NCI-H1417 treated with DMSO at 0.1 percent for 48 hours (cell line): ENCODE data around the gene VPS37C.
"Not testable (repeated sequence)": the region's sequence is repeated elsewhere in the genome, so short reads cannot be mapped to it uniquely, and the experiment has no call there.

Experiments
- DNase-seq: peaks from one replicate; lab custom pipeline; 2025; lab: John Stamatoyannopoulos, UW

The VPS37C gene

DNA sequence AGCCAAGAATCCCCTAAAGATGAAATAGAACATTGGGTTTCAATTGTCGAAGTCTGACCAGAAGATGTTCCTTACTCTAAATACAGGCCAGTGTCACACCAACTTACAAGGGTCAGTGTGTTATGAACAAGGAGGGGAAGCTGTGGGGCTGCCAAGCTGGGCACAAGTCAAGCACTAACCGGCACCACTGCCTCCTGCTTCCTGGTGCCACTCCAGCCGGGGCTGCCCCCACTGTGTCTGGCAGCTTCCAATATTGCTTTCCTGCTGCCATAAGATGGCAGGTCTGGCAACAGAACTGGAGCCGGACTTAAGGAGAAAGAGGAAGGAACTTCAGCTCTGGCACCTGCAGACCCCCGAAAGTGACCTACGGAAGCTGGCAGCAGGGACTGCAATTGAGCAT lies 13.7 kb upstream of the VPS37C start:
- no peak for DNase-seq

DNA sequence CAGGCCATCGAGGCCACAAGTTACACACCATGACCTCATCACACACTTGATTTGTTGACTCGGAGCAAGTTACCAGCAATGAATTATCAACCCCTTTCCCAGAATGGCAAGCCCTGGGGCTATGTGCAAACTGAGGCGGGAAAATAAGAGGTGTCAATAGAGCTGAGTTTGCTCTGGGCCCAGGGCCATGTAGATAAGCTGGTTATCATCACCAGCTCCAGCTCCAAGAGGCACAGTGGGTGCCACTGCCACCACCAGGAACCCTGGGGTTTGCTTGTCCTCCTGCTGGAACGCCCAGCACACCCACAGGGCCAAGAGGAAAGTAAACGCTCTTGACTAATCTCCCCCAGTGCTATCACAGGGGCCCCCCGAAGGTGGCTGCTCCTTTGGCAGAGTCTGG lies 13.0 kb upstream of the VPS37C start:
- no peak for DNase-seq

DNA sequence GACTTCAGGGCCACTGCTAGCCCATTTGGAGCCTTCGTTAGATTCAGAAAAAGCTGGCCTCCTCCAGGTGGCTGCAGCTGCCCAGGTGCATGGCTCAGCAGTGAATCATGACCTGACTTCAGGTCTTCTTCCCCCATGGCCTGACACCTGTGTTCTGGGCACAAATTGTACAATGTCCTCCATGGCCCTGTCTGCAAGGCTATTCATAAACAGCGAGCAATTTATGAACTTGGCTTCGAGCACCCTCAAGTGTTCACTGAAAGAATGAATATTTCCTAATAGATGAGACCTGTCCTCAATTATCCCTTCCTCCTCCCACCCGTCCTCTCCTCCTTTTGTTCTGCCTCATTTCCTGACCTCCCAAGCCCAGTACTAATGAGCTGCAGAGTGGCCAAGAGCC lies 12.2 kb upstream of the VPS37C start:
- no peak for DNase-seq

DNA sequence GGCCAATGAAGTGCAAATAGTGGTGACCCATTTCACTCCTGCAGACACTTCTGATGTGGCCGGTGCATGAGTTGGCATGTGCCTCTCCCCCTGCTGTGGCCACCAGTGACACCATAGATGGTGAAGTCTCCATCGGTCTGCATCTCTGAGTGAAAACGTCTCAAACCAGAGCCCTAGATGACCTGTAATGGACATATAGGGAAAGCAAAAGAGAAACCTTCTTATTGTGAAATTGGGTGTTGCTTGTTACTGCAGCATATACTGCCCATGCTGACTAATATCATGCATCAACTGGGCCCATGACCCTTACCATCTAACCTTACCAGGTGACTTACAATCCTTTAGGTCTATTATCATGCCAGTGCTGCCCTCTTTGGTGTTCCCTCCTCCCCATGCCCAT lies 11.7 kb upstream of the VPS37C start:
- no peak for DNase-seq

GRCh38 chr11:61172356-61172755 lies 11.1 kb upstream of the VPS37C start:
- no peak for DNase-seq

GRCh38 chr11:61171907-61172306 lies 10.7 kb upstream of the VPS37C start:
- no peak for DNase-seq

GRCh38 chr11:61170566-61170965 lies 9.3 kb upstream of the VPS37C start:
- no peak for DNase-seq

GRCh38 chr11:61168800-61169199 lies 7.6 kb upstream of the VPS37C start:
- no peak for DNase-seq

GRCh38 chr11:61168042-61168688 lies 6.9 kb upstream of the VPS37C start:
- DNase-seq = no peak

DNA sequence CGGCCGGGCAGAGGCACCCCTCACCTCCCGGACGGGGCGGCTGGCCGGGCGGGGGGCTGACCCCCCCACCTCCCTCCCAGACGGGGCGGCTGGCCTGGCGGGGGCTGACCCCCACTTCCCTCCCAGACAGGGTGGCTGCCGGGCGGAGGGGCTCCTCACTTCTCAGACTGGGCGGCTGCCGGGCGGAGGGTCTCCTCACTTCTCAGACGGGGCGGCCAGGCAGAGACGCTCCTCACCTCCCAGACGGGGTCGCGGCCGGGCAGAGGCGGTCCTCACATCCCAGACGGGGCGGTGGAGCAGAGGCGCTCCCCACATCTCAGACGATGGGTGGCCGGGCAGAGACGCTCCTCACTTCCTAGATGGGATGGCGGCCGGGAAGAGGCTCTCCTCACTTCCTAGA lies 5.1 kb upstream of the VPS37C start:
- not testable (repeated sequence) for DNase-seq

DNA sequence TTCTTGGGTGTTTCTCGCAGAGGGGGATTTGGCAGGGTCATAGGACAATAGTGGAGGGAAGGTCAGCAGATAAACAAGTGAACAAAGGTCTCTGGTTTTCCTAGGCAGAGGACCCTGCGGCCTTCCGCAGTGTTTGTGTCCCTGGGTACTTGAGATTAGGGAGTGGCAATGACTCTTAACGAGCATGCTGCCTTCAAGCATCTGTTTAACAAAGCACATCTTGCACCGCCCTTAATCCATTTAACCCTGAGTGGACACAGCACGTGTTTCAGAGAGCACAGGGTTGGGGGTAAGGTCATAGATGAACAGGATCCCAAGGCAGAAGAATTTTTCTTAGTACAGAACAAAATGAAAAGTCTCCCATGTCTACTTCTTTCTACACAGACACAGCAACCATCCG lies 4.6 kb upstream of the VPS37C start:
- DNase-seq = not testable (repeated sequence)

- DNase-seq = peak; percentile 13
Observed at GRCh38 chr11:61164606-61165424, 3.6 kb upstream of the VPS37C start.

GRCh38 chr11:61163714-61164605 lies 2.7 kb upstream of the VPS37C start:
- no peak for DNase-seq

- no peak for DNase-seq
Observed at GRCh38 chr11:61163021-61163420, 1.8 kb upstream of the VPS37C start.

DNA sequence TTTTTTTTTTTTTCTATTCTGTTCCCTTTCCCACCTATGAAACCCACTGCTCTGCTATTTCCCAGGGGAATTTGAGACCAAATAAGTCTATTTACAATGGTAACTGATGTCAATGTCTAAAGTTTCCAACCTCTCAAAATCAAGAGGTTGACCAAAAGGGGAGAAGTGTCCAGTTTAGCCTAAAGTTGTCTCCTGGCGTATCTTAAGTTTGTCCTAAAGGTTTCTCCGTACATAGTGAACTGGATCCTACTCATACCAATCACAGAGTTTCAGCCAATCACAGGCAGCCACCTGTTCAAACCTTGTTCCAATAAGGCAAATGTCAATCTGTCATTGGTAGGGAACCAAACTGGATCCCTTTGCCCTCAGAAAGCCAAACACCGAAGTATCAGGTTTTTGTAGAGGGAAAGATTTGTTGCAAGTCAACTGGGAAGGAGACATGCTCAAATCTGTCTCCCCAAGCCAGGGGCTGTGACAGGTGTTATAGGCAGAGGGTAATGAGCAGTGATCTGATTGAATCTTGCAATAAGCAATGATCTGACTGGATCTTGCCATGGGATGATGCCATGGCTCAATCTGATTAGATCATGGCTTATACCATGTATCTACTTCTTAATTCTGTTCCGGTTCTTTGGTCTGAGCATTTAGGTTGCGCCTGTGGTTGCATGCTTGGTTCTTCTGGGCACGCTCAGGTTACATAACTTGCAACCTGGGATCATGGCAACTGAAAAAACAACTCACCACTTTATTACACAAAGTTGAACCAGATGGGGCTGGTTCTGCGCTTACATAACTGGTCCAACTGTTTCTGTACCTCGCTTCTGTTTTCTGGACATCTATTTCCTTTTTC lies 1.1 kb upstream of the VPS37C start:
- no peak for DNase-seq

- DNase-seq = no peak
Observed at GRCh38 chr11:61160487-61161189, 588 bp downstream of the VPS37C start.

GRCh38 chr11:61158691-61159381 lies 2.4 kb downstream of the VPS37C start:
- no peak for DNase-seq

DNA sequence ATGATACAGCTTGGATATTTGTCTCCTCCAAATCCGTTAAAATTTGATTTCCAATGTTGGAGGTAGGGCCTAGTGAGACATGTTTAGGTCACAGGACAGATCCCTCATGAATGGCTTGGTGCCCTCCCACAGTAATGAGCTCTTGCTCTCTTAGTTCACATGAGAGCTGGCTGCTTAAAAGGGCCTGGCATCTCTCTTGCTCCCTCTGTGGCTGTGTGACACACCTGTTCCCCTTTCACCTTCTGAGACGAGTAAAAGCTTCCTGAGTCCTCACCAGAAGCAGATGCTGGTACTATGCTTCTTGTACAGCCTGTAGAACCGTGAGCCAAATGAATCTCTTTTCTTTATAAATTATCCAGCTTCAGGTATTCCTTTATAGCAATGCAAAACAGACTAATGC lies 3.5 kb downstream of the VPS37C start:
- DNase-seq = no peak

- DNase-seq = no peak
Observed at GRCh38 chr11:61155741-61156140, 5.5 kb downstream of the VPS37C start.

DNA sequence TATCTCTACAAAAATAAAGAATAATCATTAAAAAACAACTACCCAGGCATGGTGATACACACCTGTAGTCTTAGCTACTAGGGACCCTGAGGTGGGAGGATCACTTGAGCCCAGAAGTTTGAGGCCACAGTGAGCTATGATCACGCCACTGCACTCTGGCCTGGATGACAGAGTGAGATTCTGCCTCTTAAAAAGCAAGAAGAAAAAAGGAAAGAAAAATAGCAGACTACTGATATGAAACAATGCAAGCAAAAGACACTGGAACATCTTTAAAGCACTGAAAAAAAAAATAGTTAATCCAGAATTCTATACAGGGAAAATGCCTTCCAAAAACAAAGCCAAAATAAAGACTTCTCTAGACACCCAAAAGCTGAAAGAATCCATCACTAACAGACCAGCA lies 5.9 kb downstream of the VPS37C start:
- no peak for DNase-seq
